Nephron (organoid): ENCODE measurements around the gene STUM.

Experiments used
- H3K27ac Mint-ChIP-seq, 3 experiments: 2 replicates each; pipeline ENCODE4 v1.8.0; 2020; ENCODE audit warnings: mixed read lengths in 3 of 3, mild to moderate bottlenecking in 2 of 3, moderate library complexity in 1 of 3
- H3K27me3 Mint-ChIP-seq: 2 replicates; pipeline ENCODE4 v1.8.0; 2021; ENCODE audit warnings: low read depth, mild to moderate bottlenecking, moderate library complexity, mixed read lengths
- H3K36me3 Mint-ChIP-seq: 2 replicates; pipeline ENCODE4 v1.8.0; 2020; ENCODE audit warnings: low read depth, mixed read lengths
- H3K4me1 Mint-ChIP-seq: 2 replicates; pipeline ENCODE4 v1.8.0; 2020; ENCODE audit warnings: mixed read lengths
- H3K4me3 Mint-ChIP-seq, 3 experiments: 2 replicates each; pipeline ENCODE4 v1.8.0; 2020; ENCODE audit warnings: mild to moderate bottlenecking in 3 of 3, mixed read lengths in 3 of 3, moderate library complexity in 2 of 3
- H3K9me3 Mint-ChIP-seq: 2 replicates; pipeline ENCODE4 v1.8.0; 2020; ENCODE audit warnings: mixed read lengths
- CTCF ChIP-seq, 3 experiments: fragments of 200-600 bp; sonication (generic); IDR thresholded peaks; one replicate each; pipeline ENCODE4 v1.5.0; 2021; ENCODE audit warnings: antibody characterized with exemption in 3 of 3; ENCODE audit not compliant: unreplicated experiment in 3 of 3

The STUM gene

GRCh38 chr1:226581650-226582330 is 33.2 kb downstream of the STUM start:
- no peaks in the 10 kb centered on the region for H3K4me1 Mint-ChIP-seq
- peaks cover 10% of the 10 kb centered on the region for H3K27me3 Mint-ChIP-seq
- TF ChIP-seq CTCF (IDR thresholded peaks at IDR 0.05; ENCODE audit: unreplicated experiment in 3 of 3), result no peak
- H3K27ac Mint-ChIP-seq, result no peak overlapping the region
- H3K36me3 Mint-ChIP-seq, result no peaks in the 10 kb centered on the region
- H3K4me3 Mint-ChIP-seq, result no peak overlapping the region
- H3K9me3 Mint-ChIP-seq, result no peaks in the 10 kb centered on the region

- Mint-ChIP-seq H3K9me3 (no peaks in the 10 kb centered on the region), H3K4me1 (no peaks in the 10 kb centered on the region)
Observed at GRCh38 chr1:226582966-226583365, 34.4 kb downstream of the STUM start.

GRCh38 chr1:226584164-226584563 is 35.6 kb downstream of the STUM start:
- no peaks in the 10 kb centered on the region for H3K9me3 Mint-ChIP-seq
- H3K36me3 Mint-ChIP-seq, result no peaks in the 10 kb centered on the region
- TF ChIP-seq CTCF (IDR thresholded peaks at IDR 0.05; ENCODE audit: unreplicated experiment in 3 of 3), result no peak
- H3K27ac Mint-ChIP-seq, result no peak overlapping the region
- H3K4me1 Mint-ChIP-seq, result no peaks in the 10 kb centered on the region
- H3K4me3 Mint-ChIP-seq, result no peak overlapping the region
- peaks cover 9% of the 10 kb centered on the region for H3K27me3 Mint-ChIP-seq

More at GRCh38 chr1:226582966-226583365, 34.4 kb downstream of the STUM start:
- H3K27ac Mint-ChIP-seq, result no peak overlapping the region
- H3K4me3 Mint-ChIP-seq, result no peak overlapping the region
- no peaks in the 10 kb centered on the region for H3K36me3 Mint-ChIP-seq
- H3K27me3 Mint-ChIP-seq, result peaks cover 10% of the 10 kb centered on the region
- no peak for TF ChIP-seq CTCF (IDR thresholded peaks at IDR 0.05; ENCODE audit: unreplicated experiment in 3 of 3)

DNA sequence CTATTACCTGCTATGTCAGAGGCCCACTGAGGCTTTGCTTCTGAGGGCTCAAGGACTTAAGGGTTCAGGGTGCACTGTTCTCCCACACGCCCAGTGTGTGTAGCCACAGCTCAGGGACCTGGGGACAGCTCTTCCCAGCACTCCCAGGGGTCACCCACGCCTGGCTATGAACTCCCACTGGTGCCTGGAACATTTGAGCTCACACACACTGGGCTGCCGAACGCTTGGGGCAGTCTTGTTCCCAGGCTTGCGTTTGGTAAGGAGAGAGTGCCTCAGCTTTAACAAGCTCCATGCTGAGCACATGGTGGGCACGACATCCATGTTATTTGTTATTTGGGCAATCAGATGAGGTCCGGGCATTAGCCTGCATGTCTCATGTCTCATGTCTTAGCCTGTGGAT is 37.6 kb downstream of the STUM start:
- no peak for TF ChIP-seq CTCF (IDR thresholded peaks at IDR 0.05; ENCODE audit: unreplicated experiment in 3 of 3)
- peaks cover under 1% of the 10 kb centered on the region for H3K27me3 Mint-ChIP-seq
- no peaks in the 10 kb centered on the region for H3K36me3 Mint-ChIP-seq
- H3K4me3 Mint-ChIP-seq, result no peak overlapping the region
- no peaks in the 10 kb centered on the region for H3K4me1 Mint-ChIP-seq
- no peaks in the 10 kb centered on the region for H3K9me3 Mint-ChIP-seq
- no peak overlapping the region for H3K27ac Mint-ChIP-seq

DNA sequence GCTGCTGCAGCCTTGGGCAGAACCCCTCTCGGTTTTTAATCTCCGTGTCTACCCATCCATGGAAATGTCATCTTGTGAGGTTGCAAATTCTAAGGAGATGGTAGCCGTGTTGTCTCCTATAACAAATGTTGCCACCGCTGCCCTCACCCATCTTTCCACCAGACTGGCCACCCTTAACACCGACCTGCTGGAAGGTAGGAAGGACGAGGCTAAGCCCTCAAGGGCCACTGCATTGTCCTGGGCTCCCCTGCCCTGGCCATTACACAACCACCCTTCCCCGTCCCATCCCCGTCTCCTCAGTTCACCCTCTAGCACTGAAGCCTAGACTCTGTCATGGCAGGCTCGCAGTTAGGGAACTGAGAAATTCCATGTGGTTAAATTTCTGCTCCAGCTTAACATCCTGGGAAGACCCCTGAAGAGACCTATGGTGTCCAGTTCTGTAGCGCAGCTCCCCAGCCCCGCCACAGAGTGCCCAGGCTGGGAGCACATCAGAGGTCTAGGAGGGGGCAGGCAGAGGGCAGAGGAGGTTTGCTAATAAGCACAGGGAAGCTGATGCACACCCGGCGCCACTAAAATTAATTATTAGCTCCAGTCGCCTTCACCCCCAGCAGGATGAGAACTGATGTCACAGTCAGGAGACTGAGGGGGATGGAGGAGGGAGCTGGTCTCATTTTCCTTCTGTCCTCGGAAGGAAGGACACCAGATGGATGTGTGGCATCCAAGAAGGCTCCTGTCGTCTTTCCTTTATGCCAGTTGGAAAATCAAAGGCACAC is 38.3 kb downstream of the STUM start:
- no peak overlapping the region for H3K4me3 Mint-ChIP-seq
- no peaks in the 10 kb centered on the region for H3K27me3 Mint-ChIP-seq
- no peaks in the 10 kb centered on the region for H3K36me3 Mint-ChIP-seq
- no peaks in the 10 kb centered on the region for H3K9me3 Mint-ChIP-seq
- no peak for TF ChIP-seq CTCF (IDR thresholded peaks at IDR 0.05; ENCODE audit: unreplicated experiment in 3 of 3)
- no peak overlapping the region for H3K27ac Mint-ChIP-seq
- H3K4me1 Mint-ChIP-seq, result no peaks in the 10 kb centered on the region
